HepG2 (cell line): Measurements from ENCODE around the gene CHST4. TPM values are rescaled to one million over a fixed set of nuclear protein-coding genes. Genes with fewer than 3 reads are reported as not detected.

Experiments used
- ATAC-seq: fragments of 200-7000 bp; cut with Tn5 transposase; 3 replicates; pipeline ENCODE4 v1.9.1; 2020; ENCODE audit warnings: mild to moderate bottlenecking, moderate library complexity
- BruUV-seq: library from RNA; stranded (reverse); fragments of 400-500 nt; replicated peaks from 2 replicates; lab custom pipeline; 2021; lab: Mats Ljungman, UMichigan
- CTCF ChIA-PET: fragments of 300-600 bp; formaldehyde crosslinking; extraction: SDS; loops from one replicate; lab custom pipeline; 2021; ENCODE audit warnings: low total read pairs, inconsistent platforms, low intra/inter-chr PET ratio; lab: Yijun Ruan, JAX
- POLR2A ChIA-PET: fragments of 350-600 bp; sonication (Branson Sonifier 250); formaldehyde crosslinking; loops from one replicate; lab custom pipeline; 2020; ENCODE audit warnings: antibody characterized with exemption, inconsistent platforms; lab: Yijun Ruan, JAX
- DNase-seq: peaks from one replicate; pipeline ENCODE4 v3.0.0-alpha.2; 2015; ENCODE audit warnings: low spot score
- FAIRE-seq: peaks from 3 replicates; lab custom pipeline; 2011; peaks lifted over from hg19 to GRCh38; lab: Jason Lieb, UNC
- H2AFZ ChIP-seq: one replicate; pipeline ENCODE4 v1.6.1; 2011; ENCODE audit warnings: low read length, inconsistent platforms
- H3K27ac ChIP-seq: fragments of 300-600 bp; 3 replicates; pipeline ENCODE4 v1.8.0; 2011; ENCODE audit warnings: mixed run types, mild to moderate bottlenecking, mixed read lengths, low read length, inconsistent platforms; ENCODE audit not compliant: insufficient read depth; ENCODE audit errors: extremely low read length
- H3K27me3 ChIP-seq, 2 experiments: fragments of 200-600 bp in 1 of 2; 2 replicates in 1 of 2; 3 replicates in 1 of 2; pipeline versions ENCODE4 v1.6.0 to v1.8.0; 2011; ENCODE audit warnings: low read length in 2 of 2, mild to moderate bottlenecking in 2 of 2, moderate library complexity in 2 of 2, inconsistent platforms in 1 of 2; ENCODE audit not compliant: insufficient read depth in 2 of 2, control insufficient read depth in 1 of 2
- H3K36me3 ChIP-seq, 2 experiments: fragments of 200-600 bp in 1 of 2; replicated peaks in 1 of 2; 2 replicates in 1 of 2; 3 replicates in 1 of 2; pipeline versions ENCODE4 v1.5.1 to v1.8.0; 2011; ENCODE audit warnings: low read length in 2 of 2, inconsistent platforms in 1 of 2; ENCODE audit not compliant: insufficient read depth in 2 of 2, control insufficient read depth in 1 of 2
- H3K4me1 ChIP-seq: 2 replicates; pipeline ENCODE4 v1.5.1; 2012; ENCODE audit warnings: low read length, inconsistent platforms; ENCODE audit not compliant: insufficient read depth
- H3K4me2 ChIP-seq: 2 replicates; pipeline ENCODE4 v1.6.0; 2011; ENCODE audit warnings: low read depth, low read length, inconsistent platforms
- H3K4me3 ChIP-seq, 3 experiments: fragments of 200-600 bp in 1 of 3; sonication (generic), shearing (Covaris generic) in 1 of 3; replicated peaks in 1 of 3; 2 replicates each; pipeline ENCODE4 v1.5.1; 2011 to 2016; ENCODE audit warnings: low read length in 3 of 3, inconsistent platforms in 2 of 3, low read depth in 2 of 3, mild to moderate bottlenecking in 2 of 3, control low read depth in 1 of 3, mixed read lengths in 1 of 3; ENCODE audit not compliant: insufficient read depth in 1 of 3
- H3K79me2 ChIP-seq: one replicate; pipeline ENCODE4 v1.6.1; 2011; ENCODE audit warnings: low read length, inconsistent platforms; ENCODE audit not compliant: insufficient read depth
- H3K9ac ChIP-seq: 2 replicates; pipeline ENCODE4 v1.6.0; 2011; ENCODE audit warnings: mild to moderate bottlenecking, low read depth, low read length, inconsistent platforms; ENCODE audit not compliant: insufficient read depth
- H3K9me3 ChIP-seq: 2 replicates; pipeline ENCODE4 v1.5.1; 2012; ENCODE audit warnings: mild to moderate bottlenecking, low read length
- H4K20me1 ChIP-seq: 2 replicates; pipeline ENCODE4 v1.6.0; 2011; ENCODE audit warnings: inconsistent platforms, mild to moderate bottlenecking, low read length, moderate library complexity; ENCODE audit not compliant: insufficient read depth
- ATF7 ChIP-seq, 2 experiments: fragments of 450-650 bp in 1 of 2; sonication (generic) in 1 of 2; formaldehyde crosslinking in 1 of 2; IDR thresholded peaks; 2 replicates each; pipeline versions ENCODE4 v1.4.0 to v1.6.1; 2016 to 2020; ENCODE audit warnings: antibody characterized with exemption in 1 of 2, mild to moderate bottlenecking in 1 of 2, missing genetic modification reagents in 1 of 2
- CHD2 ChIP-seq: IDR thresholded peaks from 2 replicates; pipeline ENCODE4 v1.6.1; 2011; ENCODE audit warnings: low read depth, low read length, improper control_type of control experiment
- EHMT2 ChIP-seq: fragments of 200-600 bp; sonication (generic); IDR thresholded peaks from 2 replicates; pipeline ENCODE4 v1.7.0; 2017; ENCODE audit warnings: antibody characterized with exemption, low read depth, low read length, borderline replicate concordance
- ELK4 ChIP-seq: sonication (generic); formaldehyde crosslinking; IDR thresholded peaks from 2 replicates; pipeline ENCODE4 v1.9.0; 2021; ENCODE audit warnings: missing genetic modification reagents, borderline replicate concordance
- IRF2 ChIP-seq: IDR thresholded peaks from 2 replicates; pipeline ENCODE4 v1.6.1; 2018; ENCODE audit warnings: missing genetic modification reagents, missing compliant biosample characterization
- PAXIP1 ChIP-seq: sonication (generic); formaldehyde crosslinking; conservative IDR thresholded peaks from 2 replicates; pipeline ENCODE4 v1.4.0; 2020; ENCODE audit warnings: mild to moderate bottlenecking, missing genetic modification reagents, moderate library complexity
- SKI ChIP-seq: fragments of 450-650 bp; IDR thresholded peaks from one replicate; pipeline ENCODE4 v1.6.1; 2018; ENCODE audit warnings: mild to moderate bottlenecking; ENCODE audit not compliant: partially characterized antibody
- SMAD9 ChIP-seq: sonication (generic); formaldehyde crosslinking; IDR thresholded peaks from 2 replicates; pipeline ENCODE4 v1.5.1; 2020; ENCODE audit warnings: mild to moderate bottlenecking, missing genetic modification reagents
- THAP9 ChIP-seq: sonication (generic); formaldehyde crosslinking; IDR thresholded peaks from 2 replicates; pipeline ENCODE4; 2020; ENCODE audit warnings: missing genetic modification reagents, mild to moderate bottlenecking, borderline replicate concordance
- ZBTB46 ChIP-seq: sonication (generic); formaldehyde crosslinking; IDR thresholded peaks from 2 replicates; pipeline ENCODE4 v1.4.0; 2020; ENCODE audit warnings: mild to moderate bottlenecking, missing genetic modification reagents, borderline replicate concordance
- ZNF580 ChIP-seq: IDR thresholded peaks from 2 replicates; pipeline ENCODE4 v1.6.1; 2016; ENCODE audit warnings: low read depth, borderline replicate concordance
- WGBS: methylation state at CpG from one replicate; pipeline ENCODE4 v1.1.6; 2017; ENCODE audit warnings: low lambda C conversion rate; 5-methylcytosine and 5-hydroxymethylcytosine counted together
- in situ Hi-C: cut with HindIII; loops from 2 replicates; pipeline ENCODE4 v1.10.0; 2017; ENCODE audit warnings: low pct_unique_long_range_greater_than_20kb; ENCODE audit not compliant: extremely low pct_ligation_motif_present
- intact Hi-C: fragments of 100-400 bp; cut with micrococcal nuclease; formaldehyde crosslinking; loops from one replicate; pipeline ENCODE4 v1.10.0; 2022; ENCODE audit not compliant: unreplicated experiment
- polyA plus RNA-seq, 8 experiments: library from polyadenylated mRNA; depleted of rRNA in 3 of 8; stranded (reverse) in 7 of 8; unstranded in 1 of 8; fragments of >200 nt; fragmentation: Illumina TruSeq in 4 of 8; extraction: Trizol in 4 of 8; gene quantifications; 2 replicates each; pipeline versions ENCODE4 v1.2.1 to v1.2.3, GENCODE V29; 2011 to 2016; ENCODE audit warnings: low read depth in 4 of 8, missing spikeins in 1 of 8, mixed read lengths in 1 of 8; ENCODE audit not compliant: insufficient read depth in 1 of 8
- total RNA-seq, 5 experiments: library from RNA; depleted of rRNA; stranded (reverse); fragments of >200 nt; fragmentation: Illumina TruSeq; extraction: Trizol; gene quantifications; 2 replicates each; pipeline ENCODE4 v1.2.3, GENCODE V29; 2016; ENCODE audit warnings: low read depth in 1 of 5

CHST4 gene
- total and polyA plus RNA-seq, 2 of the 13 experiments (the other 11 are each of a cell fraction or from before 2014, with no cell fraction given): not detected

GRCh38 chr16:71552698-71553503 is 26.7 kb downstream of the CHST4 start:
- WGBS: 5% methylated on average over 6 of the region's 6 CpGs
- H2AFZ ChIP-seq: peak overlapping the region; percentile 67
- no peak overlapping the region for H3K9ac ChIP-seq
- DNase-seq (peak; percentile 64), FAIRE-seq (peak; percentile 77), ATAC-seq (peak; percentile 93)
- H3K4me1 ChIP-seq: peaks cover 30% of the 10 kb centered on the region
- ChIA-PET CTCF (interaction anchor here (0.8 to 1.3 kb wide), 2 partner anchors 59 to 140 kb away, joined by 3 to 5 read pairs; no protein-coding TSS in a partner anchor), POLR2A (interaction anchor here (1.0 kb wide), 1 partner anchor 12 kb away, joined by 3 read pairs; no protein-coding TSS in a partner anchor)
- H3K79me2 ChIP-seq: no peaks in the 10 kb centered on the region
- H3K9me3 ChIP-seq: no peaks in the 10 kb centered on the region
- H3K27ac ChIP-seq: no peak overlapping the region
- H3K36me3 ChIP-seq: no peaks in the 10 kb centered on the region
- peak overlapping the region in 1 of 3 experiments; percentile 13; a peak in 1 of 6 replicates for H3K4me3 ChIP-seq
- no peaks in the 10 kb centered on the region for H3K27me3 ChIP-seq
- no peaks in the 10 kb centered on the region for H4K20me1 ChIP-seq
- no TSS peak for BruUV-seq
- intact Hi-C loops (loop anchor here (5.0 kb wide), 1 partner anchor 141 kb away; no protein-coding TSS in a partner anchor), in situ Hi-C loops (no loop called here)
- peak overlapping the region; percentile 55 for H3K4me2 ChIP-seq
- TF ChIP-seq IRF2: no peak
- peak; percentile 42 for TF ChIP-seq ATF7 (IDR thresholded peaks at IDR 0.05)
- no peak for TF ChIP-seq ATF7 (CRISPR knock-in tag; IDR thresholded peaks at IDR 0.05)
- no peak for TF ChIP-seq ZBTB46 (CRISPR knock-in tag)
- 0 out of 2 replicates have a peak, but pooled peaks have one; percentile 27 for TF ChIP-seq ZNF580 (CRISPR knock-in tag)
- TF ChIP-seq SMAD9 (CRISPR knock-in tag): no peak
- peak; percentile 74; the same call in 1 of the 2 replicates for TF ChIP-seq EHMT2
- TF ChIP-seq CHD2: no peak
- TF ChIP-seq THAP9: no peak
- TF ChIP-seq PAXIP1: peak; percentile 29; the same call in 1 of the 2 replicates
- TF ChIP-seq ELK4 (CRISPR knock-in tag): no peak
- TF ChIP-seq SKI: peak; percentile 91
